Lung (tissue), 12 donors: ENCODE measurements around the gene RNF220. TPM values are rescaled to one million over a fixed set of nuclear protein-coding genes. Genes with fewer than 3 reads are reported as not detected.

Experiments used
- ATAC-seq: fragments of 200-7000 bp; cut with Tn5 transposase; one replicate; pipeline ENCODE4 v1.9.1; 2020; ENCODE audit warnings: moderate number of reproducible peaks; ENCODE audit not compliant: insufficient read depth, low FRiP score
- DNase-seq, 3 donors: peaks; one replicate each; pipeline ENCODE4 v3.0.0-alpha.2; 2013 to 2017
- H3K27ac ChIP-seq, 2 donors: one replicate each; pipeline ENCODE4 v1.5.1; 2013; ENCODE audit warnings: mild to moderate bottlenecking in 2 of 2, moderate library complexity in 2 of 2, control low read depth in 1 of 2, inconsistent platforms in 1 of 2, low read depth in 1 of 2, low read length in 1 of 2
- H3K27me3 ChIP-seq, 3 donors: one replicate each; pipeline ENCODE4 v1.5.1; 2013; ENCODE audit warnings: low read length in 2 of 3; ENCODE audit not compliant: control insufficient read depth in 3 of 3, insufficient read depth in 3 of 3
- H3K36me3 ChIP-seq, 4 donors: one replicate each; pipeline ENCODE4 v1.5.1; 2013; ENCODE audit warnings: low read length in 4 of 4, mild to moderate bottlenecking in 1 of 4, moderate library complexity in 1 of 4; ENCODE audit not compliant: control insufficient read depth in 4 of 4, insufficient read depth in 4 of 4
- H3K4me1 ChIP-seq, 5 donors: one replicate each; pipeline ENCODE4 v1.5.1; 2013; ENCODE audit warnings: low read length in 5 of 5, mild to moderate bottlenecking in 2 of 5, moderate library complexity in 1 of 5; ENCODE audit not compliant: control insufficient read depth in 5 of 5, insufficient read depth in 5 of 5
- H3K4me3 ChIP-seq: one replicate; pipeline ENCODE4 v1.5.1; 2013; ENCODE audit warnings: mild to moderate bottlenecking, control low read depth, moderate library complexity
- H3K9ac ChIP-seq, 2 donors: one replicate each; pipeline ENCODE4 v1.5.1; 2013; ENCODE audit warnings: low read length in 2 of 2, control low read depth in 1 of 2; ENCODE audit not compliant: insufficient read depth in 1 of 2
- H3K9me3 ChIP-seq, 4 donors: one replicate each; pipeline ENCODE4 v1.5.1; 2013; ENCODE audit warnings: low read length in 3 of 4, mild to moderate bottlenecking in 1 of 4, moderate library complexity in 1 of 4; ENCODE audit not compliant: control insufficient read depth in 4 of 4, insufficient read depth in 3 of 4
- CTCF ChIP-seq: IDR thresholded peaks from 2 replicates; pipeline ENCODE4 v1.5.1; 2012; ENCODE audit warnings: mild to moderate bottlenecking; ENCODE audit errors: control extremely low read depth, extremely low read depth
- WGBS, 2 donors: extraction: QIAGEN DNeasy Blood & Tissue Kit; methylation state at CpG; one replicate each; pipeline ENCODE4 v1.1.7; 2013; 5-methylcytosine and 5-hydroxymethylcytosine counted together
- polyA plus RNA-seq, 2 donors: library from polyadenylated mRNA; stranded (reverse); fragments of 200-250 nt; gene quantifications; one replicate each; pipeline ENCODE4 v1.2.1, GENCODE V29; 2013
- total RNA-seq, 2 donors: library from RNA; depleted of rRNA in 1 of 2; stranded (reverse); fragments of >200 nt in 1 of 2; gene quantifications; one replicate each; pipeline ENCODE4 v1.2.1, GENCODE V29; 2014 to 2021
- donor health status: control.
- donor health status: control.
- donor health status: Bipolar disorder and iron deficiency.
- donor health status: healthy.
- donor health status: DM: yes; HTN: yes; CAD: no.

RNF220 gene
- total and polyA plus RNA-seq, 4 donors = 44.9 to 75.8 (median 69.5) TPM

- WGBS, 2 donors = 0% methylated on average over 80 to 88 of the region's 88 CpGs
- TF ChIP-seq CTCF = no peak
- H3K27me3 ChIP-seq = no peaks in the 10 kb centered on the region
- DNase-seq (peak; percentile 92 to 94 (median 92)), ATAC-seq (peak; percentile 87)
- H3K4me3 ChIP-seq = peak overlapping the region; percentile 83
- H3K27ac ChIP-seq = peak overlapping the region; percentile 90 to 99
- H3K36me3 ChIP-seq = peaks cover 2 to 28% (median 25%) of the 10 kb centered on the region in 4 donors
- H3K9me3 ChIP-seq = no peaks in the 10 kb centered on the region
- peak overlapping the region; percentile 47 to 71 for H3K9ac ChIP-seq
- peaks cover 0 to 18% (median 4%) of the 10 kb centered on the region in 5 donors for H3K4me1 ChIP-seq
Measured at GRCh38 chr1:44631647-44632539, 226.8 kb downstream of the RNF220 start.

GRCh38 chr1:44632598-44632997 is 227.5 kb downstream of the RNF220 start:
- ATAC-seq (no peak), DNase-seq (no peak)
- Histone ChIP-seq H3K27me3 (no peaks in the 10 kb centered on the region), H3K4me1 (peaks cover 0 to 18% (median 4%) of the 10 kb centered on the region in 5 donors), H3K27ac (peak overlapping the region; percentile 26 to 83), H3K36me3 (peaks cover 7 to 32% (median 30%) of the 10 kb centered on the region in 4 donors), H3K4me3 (peak overlapping the region; percentile 66), H3K9me3 (no peaks in the 10 kb centered on the region), H3K9ac (peak overlapping the region; percentile 47 to 71)
- no peak for TF ChIP-seq CTCF
- 17 to 30% methylated on average over 9 of the region's 9 CpGs for WGBS, 2 donors

GRCh38 chr1:44634606-44635189 is 229.6 kb downstream of the RNF220 start:
- Histone ChIP-seq H3K9ac (no peak overlapping the region), H3K4me3 (no peak overlapping the region), H3K4me1 (peaks cover 0 to 21% (median 6%) of the 10 kb centered on the region in 5 donors), H3K36me3 (peaks cover 7 to 48% (median 33%) of the 10 kb centered on the region in 4 donors), H3K27ac (no peak overlapping the region), H3K9me3 (no peaks in the 10 kb centered on the region), H3K27me3 (no peaks in the 10 kb centered on the region)
- no peak for DNase-seq
- ATAC-seq = no peak
- no peak for TF ChIP-seq CTCF
- 92 to 93% methylated on average over 3 of the region's 3 CpGs for WGBS, 2 donors
